Fibroblast of the aortic adventitia (primary cell): ENCODE measurements around the gene IDI2. TPM values are rescaled to one million over a fixed set of nuclear protein-coding genes. Genes with fewer than 3 reads are reported as not detected.

ENCODE experiments used
- DNase-seq: peaks from one replicate; pipeline ENCODE4 v3.0.0-alpha.2; 2010; ENCODE audit warnings: low read depth
- H3K4me3 ChIP-seq: 2 replicates; pipeline ENCODE4 v1.5.1; 2011; ENCODE audit warnings: low read depth, mild to moderate bottlenecking, control low read depth, low read length, moderate library complexity
- total RNA-seq: library from RNA; depleted of rRNA; stranded (reverse); fragments of >200 nt; gene quantifications from 2 replicates; pipeline ENCODE4 v1.2.3, GENCODE V29; 2012; ENCODE audit warnings: low replicate concordance
- TF ChIP-seq, protein P1 (sequence below): IDR thresholded peaks from 2 replicates; pipeline ENCODE4 v1.5.1; 2011; ENCODE audit warnings: mild to moderate bottlenecking, low read length, control low read depth, inconsistent platforms; ENCODE audit not compliant: insufficient read depth

IDI2 gene
- total RNA-seq, 1 donor: not detected

DNA sequence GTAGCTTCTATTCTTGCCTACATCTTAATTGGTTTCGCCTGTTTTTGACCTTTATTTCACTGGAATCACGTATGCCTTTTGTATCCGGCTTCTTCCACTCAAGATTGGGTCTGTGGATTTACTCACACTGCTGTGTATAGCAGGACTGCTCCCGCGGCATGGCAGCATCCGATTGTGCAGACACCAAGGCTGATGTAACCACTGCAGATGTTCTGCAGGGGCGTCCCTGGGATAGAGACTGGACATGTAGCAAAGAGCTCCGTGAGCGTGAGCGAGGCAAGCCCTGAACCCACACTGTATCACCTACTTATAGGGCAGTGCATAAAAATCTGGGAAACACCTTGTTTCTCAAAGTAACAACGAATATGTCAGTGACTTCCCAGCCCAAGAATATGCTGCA is 11.4 kb upstream of the IDI2 start:
- TF ChIP-seq, protein P1, sequence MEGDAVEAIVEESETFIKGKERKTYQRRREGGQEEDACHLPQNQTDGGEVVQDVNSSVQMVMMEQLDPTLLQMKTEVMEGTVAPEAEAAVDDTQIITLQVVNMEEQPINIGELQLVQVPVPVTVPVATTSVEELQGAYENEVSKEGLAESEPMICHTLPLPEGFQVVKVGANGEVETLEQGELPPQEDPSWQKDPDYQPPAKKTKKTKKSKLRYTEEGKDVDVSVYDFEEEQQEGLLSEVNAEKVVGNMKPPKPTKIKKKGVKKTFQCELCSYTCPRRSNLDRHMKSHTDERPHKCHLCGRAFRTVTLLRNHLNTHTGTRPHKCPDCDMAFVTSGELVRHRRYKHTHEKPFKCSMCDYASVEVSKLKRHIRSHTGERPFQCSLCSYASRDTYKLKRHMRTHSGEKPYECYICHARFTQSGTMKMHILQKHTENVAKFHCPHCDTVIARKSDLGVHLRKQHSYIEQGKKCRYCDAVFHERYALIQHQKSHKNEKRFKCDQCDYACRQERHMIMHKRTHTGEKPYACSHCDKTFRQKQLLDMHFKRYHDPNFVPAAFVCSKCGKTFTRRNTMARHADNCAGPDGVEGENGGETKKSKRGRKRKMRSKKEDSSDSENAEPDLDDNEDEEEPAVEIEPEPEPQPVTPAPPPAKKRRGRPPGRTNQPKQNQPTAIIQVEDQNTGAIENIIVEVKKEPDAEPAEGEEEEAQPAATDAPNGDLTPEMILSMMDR: no peak
- DNase-seq: no peak
- no peak overlapping the region for H3K4me3 ChIP-seq

DNA sequence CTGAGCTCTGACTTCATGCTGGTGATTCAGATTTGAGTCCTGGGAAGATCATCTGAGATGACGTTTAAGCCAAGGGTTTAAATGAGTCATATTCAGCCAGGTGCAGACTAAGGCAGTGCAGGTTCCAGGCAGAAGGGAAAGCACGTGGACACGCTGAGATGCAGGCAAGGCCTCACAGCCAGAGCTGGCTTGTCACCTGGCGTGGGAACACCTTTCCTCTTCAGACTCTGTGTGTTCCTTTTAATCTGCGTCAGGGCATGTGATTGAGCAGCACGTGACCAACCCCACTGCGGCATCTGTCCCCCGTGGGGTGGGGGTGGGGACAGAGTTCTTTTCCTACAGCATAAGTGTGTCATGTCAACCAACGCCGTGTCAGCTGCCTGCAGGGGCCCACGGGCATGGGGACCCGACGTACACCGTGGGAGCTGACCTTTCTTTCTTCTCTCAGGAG is 10.7 kb upstream of the IDI2 start:
- peak; percentile 18 for DNase-seq
- H3K4me3 ChIP-seq: no peak overlapping the region
- TF ChIP-seq, protein P1: no peak

DNA sequence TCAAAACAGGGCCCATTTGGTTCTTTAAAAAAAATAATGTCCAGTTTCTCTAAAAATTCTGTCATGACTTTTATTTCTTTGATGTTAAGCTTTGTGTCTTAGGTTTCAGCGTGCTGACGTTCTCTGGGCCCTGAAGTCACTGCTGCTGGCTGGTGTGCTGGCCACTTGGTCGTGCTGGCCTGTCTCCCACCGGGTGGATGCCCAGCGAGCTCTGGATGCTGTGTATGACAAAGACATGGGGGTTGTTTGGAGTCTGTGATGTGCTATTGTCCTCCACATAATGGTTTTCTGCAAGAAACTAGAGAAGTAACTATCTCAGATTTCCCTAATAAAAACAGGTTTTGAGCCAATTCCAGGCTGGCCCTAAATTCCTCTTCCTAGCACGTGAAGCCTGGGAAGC is 9.5 kb upstream of the IDI2 start:
- DNase-seq: peak; percentile 18

DNA sequence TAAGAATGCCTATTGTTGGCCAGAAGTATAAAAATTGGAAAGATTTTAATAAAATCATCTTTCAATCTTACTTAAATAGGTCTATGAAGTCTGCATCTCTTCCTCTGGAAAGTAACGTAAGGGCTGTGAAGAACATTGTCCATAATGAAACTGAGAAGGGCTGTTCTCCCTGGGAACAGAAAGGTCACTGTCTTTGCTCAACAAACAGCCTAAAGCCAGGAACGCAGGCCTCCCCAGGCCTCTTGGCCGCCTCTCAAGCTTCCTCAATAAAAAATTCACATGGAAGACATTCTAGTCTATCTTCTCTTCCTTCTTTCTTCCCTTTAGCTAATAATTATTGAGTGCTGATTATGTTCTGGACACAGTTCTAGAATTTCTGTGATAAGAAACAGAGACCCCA is 9.1 kb upstream of the IDI2 start:
- no peak for DNase-seq
- TF ChIP-seq, protein P1: no peak
- no peak overlapping the region for H3K4me3 ChIP-seq

More for the DNA sequence above, 9.5 kb upstream of the IDI2 start:
- TF ChIP-seq, protein P1: no peak
- H3K4me3 ChIP-seq: no peak overlapping the region

DNA sequence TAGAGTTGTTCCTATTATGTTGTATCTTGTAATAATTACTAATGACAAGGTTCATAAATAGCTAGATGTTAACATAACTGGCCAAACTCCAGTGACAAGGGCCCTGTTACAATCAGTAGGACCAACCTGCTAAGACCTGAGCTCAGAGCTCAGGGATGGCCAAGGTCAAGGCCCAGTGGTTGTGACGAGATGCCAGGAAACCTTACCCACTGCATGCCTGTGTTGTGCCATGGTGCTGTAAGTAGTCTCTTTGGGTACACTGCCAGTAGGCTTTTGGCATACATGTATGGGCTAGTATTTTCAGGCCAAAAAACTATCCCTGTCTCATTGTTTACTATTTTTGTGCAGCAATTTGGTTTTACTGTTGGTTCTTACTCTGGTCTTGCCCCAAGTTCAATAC is 7.9 kb upstream of the IDI2 start:
- H3K4me3 ChIP-seq: no peak overlapping the region
- TF ChIP-seq, protein P1: no peak
- no peak for DNase-seq

DNA sequence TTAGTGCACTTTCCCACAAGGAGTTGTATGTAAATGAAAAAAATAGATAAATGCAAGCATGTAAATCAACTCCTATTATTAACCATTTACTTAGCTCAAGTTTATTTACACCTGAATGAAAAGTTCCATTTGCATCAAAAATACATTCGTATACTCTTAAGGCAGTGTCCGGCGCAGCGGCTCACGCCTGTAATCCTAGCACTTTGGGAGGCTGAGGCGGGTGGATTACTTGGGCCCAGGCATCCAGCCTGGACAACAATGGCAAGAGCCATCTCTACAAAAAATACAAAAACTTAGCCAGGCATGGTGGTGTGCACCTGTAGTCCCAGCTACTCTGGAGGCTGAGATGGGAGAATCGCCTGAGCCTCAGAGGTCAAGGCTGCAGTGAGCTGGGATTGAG is 4.2 kb upstream of the IDI2 start:
- TF ChIP-seq, protein P1: no peak
- DNase-seq: no peak
- H3K4me3 ChIP-seq: no peak overlapping the region

DNA sequence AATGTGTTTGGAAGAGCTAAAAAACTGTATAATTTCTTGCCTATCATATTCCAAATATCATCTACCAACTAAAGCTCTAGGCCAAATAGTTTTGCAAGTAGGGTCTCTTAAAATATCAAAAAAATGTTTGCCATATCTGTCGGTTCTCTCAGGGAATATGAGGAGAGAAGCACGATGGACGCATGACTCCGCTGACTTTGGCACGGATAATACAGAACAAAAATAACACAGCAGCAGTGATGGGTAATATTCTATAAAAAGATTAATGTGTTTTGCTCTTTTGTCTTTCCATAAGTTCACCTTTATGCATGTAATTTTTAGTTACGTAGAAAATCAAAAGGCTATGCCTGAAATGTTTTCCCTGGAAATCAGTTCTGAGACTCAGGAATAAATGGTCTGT is 919 bp upstream of the IDI2 start:
- no peak for DNase-seq
- TF ChIP-seq, protein P1: no peak
- no peak overlapping the region for H3K4me3 ChIP-seq
